GDM1 (cell line): ENCODE data around the gene MED15.

Source experiments
- DNase-seq: peaks from one replicate; lab custom pipeline; 2025; lab: John Stamatoyannopoulos, UW

MED15 gene

DNA sequence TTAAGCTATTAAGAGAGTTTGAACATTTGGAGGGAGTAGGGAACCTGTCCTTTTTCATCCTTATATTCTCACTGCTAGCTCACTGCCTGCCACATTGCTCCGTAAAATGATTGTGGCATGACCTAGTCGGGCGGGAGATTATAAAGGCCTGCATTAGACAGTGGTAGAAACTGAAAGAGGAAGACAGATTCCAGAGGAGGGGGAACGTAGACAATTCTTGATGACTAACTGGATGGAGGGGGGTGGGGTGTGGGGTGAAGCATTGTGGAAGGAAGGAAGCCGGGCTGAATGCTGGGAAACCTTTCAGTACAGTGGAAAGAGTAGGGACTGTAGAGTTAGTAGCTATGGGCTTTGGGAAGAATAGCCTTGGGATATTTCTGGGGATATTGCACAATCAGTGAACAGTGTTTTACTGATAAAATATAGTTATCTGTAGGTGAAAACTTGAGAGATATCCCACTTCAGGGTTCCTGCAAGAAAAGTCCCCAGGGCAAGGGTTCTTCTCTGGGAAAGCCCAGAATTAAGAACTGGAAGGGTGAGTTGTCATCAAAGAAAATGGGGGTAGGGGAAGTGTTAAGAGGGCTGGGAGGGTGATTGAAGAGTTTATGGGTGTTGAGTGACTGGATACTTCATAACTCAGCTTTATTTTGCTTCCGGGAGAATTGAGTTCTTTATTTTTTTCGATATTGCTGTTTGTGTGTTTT, 2.1 kb downstream of the MED15 start:
- DNase-seq, result peak; percentile 79

DNA sequence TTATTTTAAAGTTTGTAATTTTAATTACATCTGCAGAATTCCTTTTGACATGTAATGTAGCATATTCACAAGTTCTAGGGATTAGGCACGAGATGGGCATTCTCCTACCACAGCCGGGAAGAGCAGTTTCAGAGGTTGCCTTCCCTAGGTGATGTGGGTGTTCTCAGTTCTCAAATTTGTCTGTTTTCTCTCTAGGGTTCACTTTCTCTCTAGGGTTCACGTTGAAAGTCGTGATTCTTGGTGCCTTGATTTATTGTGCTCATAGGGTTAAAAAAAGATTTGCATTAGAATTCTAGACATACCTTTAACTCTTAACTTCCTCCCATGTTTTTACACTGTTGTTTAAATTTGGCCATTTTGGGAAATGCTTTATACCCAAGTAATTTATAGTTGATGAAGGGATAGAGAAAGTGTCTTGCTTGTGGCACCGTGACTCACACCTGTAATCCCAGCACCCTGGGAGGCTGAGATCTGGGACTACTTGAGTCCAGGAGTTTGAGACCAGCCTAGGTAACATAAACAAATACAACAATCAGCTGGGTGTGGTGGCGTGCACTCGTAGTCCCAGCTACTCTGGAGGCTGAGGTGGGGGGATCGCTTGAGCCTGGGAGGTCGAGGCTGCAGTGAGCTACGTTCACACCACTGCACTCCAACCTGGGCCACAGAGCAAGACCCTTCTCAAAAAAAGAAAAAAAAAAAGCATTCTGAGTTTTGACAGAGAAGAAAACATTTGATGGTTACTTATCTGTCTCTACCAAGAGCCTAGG, 3.6 kb downstream of the MED15 start:
- DNase-seq, result no peak

DNA sequence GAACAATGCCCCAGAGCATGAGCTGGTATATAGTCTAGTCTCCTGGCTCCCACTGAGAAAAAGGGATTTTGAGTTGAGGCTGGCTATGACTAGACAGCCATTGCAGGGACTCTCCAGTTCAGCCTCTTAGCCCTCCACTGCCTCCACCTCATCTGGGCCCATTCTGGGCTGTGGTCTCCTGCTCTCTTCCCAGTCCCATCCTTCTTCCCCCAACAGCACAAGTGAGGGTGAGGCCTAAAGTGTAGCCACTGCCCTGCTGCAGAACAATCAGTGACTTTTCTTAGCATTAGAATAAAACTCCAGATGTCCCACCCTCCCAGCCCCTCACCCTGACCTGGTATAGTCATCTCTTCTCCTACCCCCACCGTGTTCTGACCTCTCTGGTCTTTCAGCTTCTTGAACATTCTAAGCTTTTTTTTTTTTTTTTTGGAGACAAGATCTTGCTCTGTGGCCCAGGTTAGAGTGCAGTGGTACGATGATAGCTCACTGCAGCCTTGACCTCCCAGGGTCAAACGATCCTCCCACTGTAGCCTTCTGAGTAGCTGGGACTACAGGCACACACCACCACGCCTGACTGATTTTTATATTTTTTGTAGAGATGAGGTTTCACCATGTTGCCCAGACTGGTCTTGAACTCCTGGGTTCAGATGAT, 4.3 kb downstream of the MED15 start:
- DNase-seq, result no peak

DNA sequence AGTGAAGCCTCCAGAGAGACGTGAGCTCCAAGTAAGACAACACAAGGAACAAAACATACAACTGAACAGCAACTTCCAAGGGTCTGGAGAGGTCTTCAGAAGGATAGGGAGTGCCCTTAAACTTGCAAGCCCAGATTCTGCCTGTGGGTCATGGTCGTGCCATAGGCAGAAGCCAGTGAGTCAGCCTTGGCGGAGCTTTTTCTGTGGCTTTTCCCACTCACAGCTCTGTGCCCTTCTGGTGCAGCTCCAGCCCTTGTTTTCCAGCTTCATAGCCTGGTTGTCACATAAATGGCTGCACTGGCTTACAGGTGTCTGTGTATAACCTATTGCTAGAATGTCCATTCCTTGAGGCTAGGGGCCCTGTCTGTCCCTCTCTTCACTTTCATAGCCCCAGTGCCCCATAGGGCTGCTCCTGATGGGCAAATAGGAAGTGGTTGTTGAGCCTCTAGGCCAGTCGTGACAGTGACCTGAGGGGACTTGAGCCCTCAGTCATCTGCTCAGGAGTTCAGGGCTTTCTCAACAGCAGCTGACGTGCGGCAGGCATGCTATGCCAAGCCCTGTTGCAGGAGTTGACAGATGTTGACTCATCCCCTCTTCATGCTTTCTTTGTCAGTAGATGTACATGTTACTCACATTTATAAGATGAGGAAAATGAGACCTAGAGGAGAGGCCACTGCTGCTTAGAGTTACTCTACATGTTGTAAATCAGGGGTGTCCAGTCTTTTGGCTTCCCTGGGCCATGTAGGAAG, 7.4 kb downstream of the MED15 start:
- DNase-seq, result no peak

DNA sequence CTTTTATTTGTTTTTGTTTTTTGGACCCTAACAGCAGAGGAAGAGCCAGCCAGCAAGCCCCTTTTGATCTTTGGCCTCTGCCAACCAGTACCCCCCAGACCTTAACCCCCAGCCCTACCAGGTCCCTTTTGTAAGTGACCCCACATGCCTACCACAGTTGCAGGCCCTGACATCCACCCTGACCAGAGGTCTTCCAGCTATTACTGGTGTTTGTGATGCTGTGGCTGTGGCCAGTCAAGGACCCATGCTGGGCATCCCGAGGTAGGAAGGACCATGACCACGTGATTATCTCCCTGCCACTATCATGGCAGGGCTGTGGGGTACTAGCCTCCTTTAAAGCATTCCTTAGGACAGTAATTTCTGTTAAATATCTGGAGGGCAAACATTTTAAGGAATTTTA, 9.0 kb downstream of the MED15 start:
- DNase-seq, result no peak

DNA sequence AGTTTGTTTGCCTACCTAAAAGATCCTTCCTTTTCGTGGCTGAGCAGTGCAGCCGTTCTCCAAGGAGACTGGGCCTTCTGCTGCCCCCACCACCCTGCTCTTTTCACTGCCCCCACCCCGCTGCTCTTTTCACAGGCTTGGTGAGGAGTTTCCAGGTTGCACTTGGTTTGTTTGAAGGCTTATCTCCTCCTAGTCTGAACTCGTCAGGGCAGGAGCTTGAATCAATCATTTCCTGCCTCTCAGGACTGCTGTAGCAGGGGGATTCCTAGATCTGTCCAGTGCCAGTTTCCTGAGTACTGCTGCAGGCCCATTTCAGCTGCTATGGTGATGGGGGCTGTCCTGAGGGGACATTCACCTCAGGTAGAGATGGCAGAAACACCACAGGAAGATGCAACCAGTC, 10.0 kb downstream of the MED15 start:
- DNase-seq, result no peak

DNA sequence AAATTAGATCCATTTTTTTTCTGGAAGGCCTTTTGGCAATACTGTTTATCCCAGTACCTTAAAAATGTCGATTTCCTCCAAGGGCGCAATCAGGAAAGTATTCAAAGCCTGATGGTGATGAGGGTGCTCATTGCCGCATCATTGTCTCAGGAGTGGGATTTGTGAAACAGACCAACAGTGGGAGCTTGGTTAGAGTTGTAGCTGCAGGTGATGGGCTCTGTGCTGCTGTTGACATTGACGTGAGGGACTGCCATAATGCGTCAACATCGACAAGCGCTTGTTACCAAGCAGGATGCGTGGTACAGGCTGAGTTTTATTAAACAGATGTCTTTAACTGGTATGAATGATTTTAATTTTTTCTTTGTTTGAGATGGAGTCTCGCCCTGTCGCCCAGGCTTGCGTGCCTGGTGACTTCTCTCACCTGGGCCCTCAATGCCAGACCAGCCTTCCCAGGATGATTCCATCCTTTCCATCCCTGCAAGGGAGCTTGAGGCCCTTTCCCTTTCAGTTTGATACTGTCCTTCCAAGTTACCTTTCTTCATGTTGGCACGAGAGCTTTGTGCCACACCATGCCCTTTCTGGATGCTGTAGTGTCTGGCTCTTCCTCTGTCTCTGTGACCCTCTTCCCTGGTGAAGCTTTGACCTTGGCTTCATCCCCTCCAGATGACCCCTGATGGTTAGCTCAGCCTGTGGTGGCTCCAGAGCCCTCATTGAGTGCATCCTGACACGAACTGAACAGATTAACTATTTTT, 10.6 kb downstream of the MED15 start:
- DNase-seq, result no peak

DNA sequence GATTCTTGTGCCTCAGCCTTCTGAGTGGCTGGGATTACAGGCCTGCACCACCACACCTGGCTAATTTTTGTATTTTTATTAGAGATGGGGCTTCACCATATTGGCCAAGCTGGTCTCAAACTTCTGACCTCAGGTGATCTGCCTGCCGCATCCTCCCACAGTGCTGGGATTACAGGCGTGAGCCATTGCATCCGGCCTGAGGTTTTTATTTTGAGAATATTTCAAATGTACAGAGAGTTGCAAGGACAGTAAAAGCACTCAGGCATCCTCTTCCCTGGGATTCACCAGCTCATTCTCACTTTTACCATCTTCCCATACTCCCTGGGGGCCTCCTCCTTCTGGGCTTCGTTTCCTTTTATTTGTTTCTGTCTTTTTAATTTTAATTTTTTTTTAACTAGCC, 12.1 kb downstream of the MED15 start:
- DNase-seq, result no peak

DNA sequence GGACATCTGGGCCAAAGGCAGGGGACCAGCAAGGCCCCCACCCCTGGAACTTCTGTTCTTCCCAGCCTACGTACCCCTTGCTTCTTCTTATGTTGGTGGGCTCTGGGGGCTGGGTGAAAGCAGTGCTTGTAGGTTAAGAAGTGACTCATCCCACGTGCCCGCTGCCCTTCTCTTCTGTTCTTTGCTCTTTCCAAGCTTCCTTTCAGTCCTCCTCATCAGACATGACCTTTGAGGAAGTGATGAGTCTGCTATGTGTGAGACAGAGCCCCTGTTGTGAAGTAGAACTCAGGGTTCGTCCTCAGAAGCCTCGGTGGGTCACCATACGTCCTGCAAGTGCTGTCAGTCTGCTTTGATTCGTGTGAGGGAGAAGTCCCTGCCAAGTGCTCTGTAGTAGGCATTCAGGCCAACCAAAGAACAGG, 12.7 kb downstream of the MED15 start:
- no peak for DNase-seq

DNA sequence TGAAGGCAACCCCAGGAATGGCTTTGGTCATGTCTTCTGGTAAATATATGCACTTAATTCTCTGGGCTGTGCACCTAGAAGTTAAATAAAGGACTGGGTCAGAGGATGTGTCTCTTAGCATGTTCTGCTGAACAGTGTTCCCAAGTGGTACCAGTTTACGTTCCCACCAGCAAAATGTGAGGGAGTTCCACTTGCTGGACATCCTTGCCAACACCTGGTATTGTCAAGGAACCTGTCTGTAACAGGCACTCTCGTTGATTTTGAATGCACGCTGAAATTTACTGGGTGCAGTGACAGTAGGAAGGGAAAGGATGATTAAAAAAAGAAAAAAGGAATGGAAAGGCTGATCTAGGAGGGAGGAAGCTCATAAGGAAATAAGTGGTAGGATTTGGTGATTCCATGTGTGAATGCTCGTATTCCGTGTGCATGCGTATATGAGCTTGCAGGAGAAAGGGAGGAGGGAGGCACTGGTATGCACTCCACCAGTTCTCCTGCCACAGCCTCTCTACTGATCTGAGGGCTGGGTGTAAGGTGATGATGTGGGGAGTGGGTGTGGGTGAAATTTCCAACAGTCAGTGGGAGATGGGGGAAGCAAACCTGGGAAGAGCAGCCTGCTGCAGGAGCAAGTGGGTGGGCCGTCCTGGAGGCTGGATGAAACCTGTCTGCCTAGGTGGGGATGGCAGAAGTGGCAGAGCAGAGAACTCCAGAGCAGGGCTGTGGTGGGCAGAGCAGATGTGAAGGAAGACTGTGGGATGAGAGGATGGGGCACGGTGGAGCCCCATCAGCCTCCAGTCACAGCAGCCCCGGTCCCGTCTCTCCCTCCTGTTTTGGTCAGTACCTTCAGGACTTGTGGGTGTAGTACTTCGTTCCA, 15.0 kb downstream of the MED15 start:
- no peak for DNase-seq

DNA sequence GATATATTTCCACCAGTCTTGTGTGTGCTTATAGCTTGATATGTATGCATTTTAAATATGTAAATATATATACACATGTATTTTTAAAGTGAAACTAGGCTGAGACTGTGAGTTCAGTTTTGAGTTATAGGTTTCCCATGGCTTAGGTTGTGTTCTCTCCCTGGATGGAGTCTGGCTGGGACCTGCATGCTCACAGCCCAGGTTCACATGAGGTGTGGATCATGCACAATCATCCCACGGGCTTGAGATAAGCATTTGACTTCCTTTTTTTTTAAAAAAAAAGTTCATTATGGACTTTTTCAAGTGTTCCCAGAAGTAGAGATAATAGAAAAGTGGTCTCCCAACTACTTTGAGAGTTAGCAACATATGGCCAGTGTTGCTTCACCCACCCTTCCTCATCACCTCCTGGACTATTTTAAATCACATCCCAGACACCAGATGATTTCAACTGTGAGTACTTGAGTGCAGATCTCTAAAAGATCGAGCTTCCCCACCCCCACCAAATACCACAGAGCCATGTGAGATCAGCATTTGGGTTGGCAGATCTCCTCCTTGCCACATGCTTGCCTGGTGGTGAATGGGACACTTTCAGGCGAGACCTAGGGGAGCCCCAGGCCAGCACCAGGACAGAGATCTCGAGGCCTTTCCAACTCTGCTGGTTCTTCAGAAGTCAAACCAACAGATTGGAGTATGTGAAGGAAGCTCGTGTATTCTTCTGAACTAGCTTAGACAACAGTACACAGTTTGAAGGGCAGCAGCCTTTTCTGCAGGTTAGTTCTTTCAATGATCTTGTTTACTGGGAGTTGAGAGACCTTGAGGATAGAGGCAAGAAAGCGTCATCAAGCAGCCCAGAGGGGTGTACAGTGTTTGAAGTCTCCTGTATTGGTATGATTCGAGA, 15.9 kb downstream of the MED15 start:
- no peak for DNase-seq

DNA sequence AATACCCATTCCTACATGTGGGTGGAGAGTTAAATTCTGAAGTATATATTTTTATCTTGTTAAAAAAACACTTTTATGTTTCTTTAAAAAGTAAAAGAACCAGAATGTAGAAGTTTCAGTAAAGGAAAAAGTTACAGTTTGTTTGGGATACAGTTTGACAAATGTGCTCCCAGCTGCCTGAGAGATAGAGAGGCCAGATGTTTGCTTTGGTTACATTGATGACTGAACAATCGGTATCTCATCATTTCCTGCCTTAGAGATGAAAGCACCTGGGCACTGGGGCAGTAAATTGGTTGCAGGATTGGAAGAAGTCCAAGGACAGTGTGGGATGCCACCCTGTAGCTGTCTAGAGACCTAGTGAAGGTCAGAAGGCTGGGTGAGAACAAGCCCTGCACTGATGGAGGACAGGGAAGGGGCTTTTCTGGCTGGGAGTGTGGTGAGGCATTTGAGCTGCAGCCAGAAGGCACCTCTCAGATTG, 16.6 kb downstream of the MED15 start:
- no peak for DNase-seq

DNA sequence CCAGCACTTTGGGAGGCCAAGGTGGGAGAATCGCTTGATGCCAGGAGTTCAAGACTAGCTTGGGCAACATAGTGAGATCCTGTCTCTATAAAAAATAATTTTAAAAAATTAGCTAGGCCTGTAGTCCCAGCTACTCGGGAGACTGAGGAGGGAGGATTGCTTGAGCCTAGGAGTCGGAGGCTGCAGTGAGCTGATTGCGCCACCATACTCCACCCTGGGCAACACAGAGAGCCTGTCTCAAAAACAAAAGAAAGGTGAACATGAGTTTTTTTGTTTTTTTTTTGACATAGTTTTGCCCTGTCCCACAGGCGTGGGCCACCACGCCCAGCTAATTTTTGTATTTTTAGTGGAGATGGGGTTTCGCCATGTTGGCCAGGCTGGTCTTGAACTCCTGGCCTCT, 17.6 kb downstream of the MED15 start:
- no peak for DNase-seq

DNA sequence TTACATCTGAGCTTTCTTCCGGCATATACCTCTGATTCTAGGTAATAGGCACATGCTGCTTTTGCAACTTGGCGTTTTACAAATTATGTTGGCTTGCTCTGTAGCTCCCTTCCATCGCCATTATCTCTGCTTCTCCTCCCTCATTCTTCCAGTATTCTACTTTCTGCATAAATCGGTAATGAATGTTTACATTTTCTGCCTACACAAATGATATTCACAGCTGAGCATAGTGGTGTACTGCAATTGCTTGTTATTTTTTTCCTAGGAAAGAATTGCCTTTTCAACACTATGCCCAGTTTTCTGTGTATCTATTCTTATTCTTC, 18.9 kb downstream of the MED15 start:
- no peak for DNase-seq

DNA sequence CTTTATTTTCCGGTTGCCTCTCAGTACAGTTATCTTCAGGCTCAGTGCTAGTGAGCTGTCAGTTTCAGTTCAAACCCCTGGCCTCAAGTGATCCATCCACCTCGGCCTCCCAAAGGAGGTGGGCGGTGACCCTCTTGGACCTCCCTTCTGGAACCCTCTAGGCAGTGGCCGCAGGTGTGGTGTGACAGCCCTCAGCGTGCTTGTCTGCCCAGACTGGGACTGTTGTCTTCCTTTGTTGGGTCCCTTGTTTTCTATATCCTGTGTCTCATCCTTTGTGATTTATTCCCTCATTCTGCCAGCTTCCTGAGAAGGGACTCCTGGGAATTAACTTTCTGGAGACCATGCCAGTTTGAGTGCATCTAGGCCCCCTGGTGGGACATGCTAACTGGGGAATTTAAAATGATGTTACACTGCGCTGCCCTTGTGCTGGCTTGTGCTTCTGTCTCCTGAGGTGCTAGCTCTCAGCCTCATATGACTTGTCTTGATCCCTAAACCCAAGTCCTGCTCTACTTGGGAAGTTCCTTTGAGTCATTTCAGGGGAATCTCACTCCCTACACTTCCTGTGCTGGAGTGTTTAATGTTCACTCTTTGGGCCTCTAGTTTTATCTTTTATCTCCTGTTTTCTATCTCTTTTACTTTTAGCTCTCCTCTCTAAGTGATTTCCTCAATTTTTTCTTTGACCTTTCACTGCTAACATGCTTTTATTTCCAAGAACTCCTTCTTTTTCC, 19.4 kb downstream of the MED15 start:
- DNase-seq, result no peak

DNA sequence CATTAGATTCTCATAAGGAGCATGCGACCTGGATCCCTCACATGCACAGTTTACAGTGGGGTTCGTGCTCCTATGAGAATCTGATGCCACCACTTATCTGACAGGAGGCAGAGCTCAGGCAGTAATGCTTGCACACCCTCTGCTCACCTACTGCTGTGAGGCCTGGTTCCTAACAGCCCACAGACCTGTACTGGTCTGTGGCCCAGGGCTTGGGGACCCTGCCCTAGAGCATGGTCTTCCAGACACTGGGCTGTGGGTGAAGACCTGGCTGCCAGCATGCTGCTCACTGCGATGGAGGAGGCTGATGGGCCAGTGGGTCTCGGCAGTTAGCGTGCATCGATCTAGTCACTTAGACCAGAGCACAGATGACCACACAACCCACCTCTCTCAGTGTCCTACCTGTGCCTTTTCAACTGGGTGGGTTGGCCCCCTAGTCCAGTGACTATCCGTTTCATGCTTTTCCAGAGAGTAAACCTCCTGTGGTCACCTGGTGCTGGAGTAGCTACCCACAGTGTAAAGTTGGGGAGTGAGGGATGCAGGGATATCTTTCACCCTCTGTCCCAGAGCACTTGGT, 21.1 kb downstream of the MED15 start:
- no peak for DNase-seq

DNA sequence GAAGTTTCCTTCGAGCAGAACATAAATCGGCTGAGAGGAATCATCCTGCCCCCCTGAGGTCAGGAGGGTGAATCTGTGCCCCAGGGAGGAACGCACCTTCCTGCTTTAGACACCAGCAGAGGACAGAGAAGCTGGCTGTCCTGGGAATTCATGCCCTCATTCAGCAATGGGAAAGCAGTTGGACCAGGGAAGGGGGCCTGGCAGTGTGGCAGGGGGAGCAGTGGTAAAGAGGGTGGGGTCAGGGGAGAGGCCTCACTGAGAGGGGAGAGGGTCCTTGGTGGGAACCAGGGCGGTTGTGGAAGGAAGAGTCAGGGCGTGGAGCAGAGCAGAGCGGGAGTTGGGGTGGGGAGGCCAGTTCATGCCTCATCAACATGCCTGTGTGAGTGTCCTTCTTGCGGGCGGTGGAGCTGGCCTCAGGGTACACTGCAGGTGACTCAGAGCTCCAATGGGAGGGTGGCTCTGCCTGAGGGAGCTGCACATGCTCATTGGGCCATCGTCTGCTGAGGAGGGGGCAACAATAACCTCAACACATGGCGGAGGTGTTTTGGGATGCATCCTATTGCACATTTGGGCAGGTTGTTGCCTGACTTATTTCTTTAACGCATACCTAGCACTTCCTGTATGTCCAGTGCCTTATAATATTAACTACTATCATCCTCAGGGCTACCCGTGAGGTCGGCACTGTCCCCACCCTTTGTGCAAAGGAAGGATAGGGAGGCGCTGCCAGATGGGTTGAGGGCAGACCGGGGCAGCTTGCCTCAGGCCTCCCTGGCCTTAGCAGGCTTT, 23.2 kb downstream of the MED15 start:
- DNase-seq, result no peak

DNA sequence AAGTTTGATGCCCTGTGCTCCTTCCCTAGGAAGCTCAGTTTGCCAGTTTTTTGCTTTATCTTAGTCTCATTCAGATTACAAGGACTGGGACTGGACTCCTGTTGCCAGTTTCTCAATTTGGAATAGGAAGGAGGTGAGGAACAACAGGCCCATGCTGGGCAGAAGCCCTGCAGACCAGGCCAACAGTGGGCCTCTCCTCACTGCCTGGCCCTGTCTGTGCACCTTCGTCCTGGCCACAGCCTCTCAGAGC, 23.7 kb downstream of the MED15 start:
- DNase-seq, result no peak
